Activated naive CD8-positive, alpha-beta T cell treated with anti-CD3 and anti-CD28 coated beads, Interleukin-2, amount 50 U/mL, for 24 hours (primary cell): Measurements from ENCODE around the gene KPNA1.

Experiments used
- ATAC-seq: fragments of 150-1000 bp; cut with Tn5 transposase; one replicate; pipeline ENCODE4 v1.10.0; 2021
- DNase-seq: peaks from one replicate; pipeline ENCODE4 v3.0.0; 2021
- H3K27ac Mint-ChIP-seq: one replicate; pipeline ENCODE4 v1.8.0; 2021; ENCODE audit warnings: mild to moderate bottlenecking, mixed read lengths
- H3K27me3 Mint-ChIP-seq: one replicate; pipeline ENCODE4 v1.8.0; 2021; ENCODE audit warnings: mixed read lengths
- H3K36me3 Mint-ChIP-seq: one replicate; pipeline ENCODE4 v1.8.0; 2021; ENCODE audit warnings: low read depth, mixed read lengths
- H3K4me1 Mint-ChIP-seq: one replicate; pipeline ENCODE4 v1.8.0; 2021; ENCODE audit warnings: mixed read lengths
- H3K4me3 Mint-ChIP-seq: one replicate; pipeline ENCODE4 v1.8.0; 2021; ENCODE audit warnings: mild to moderate bottlenecking, moderate library complexity, mixed read lengths
- H3K9me3 Mint-ChIP-seq: one replicate; pipeline ENCODE4 v1.8.0; 2021; ENCODE audit warnings: mixed read lengths

The KPNA1 gene

DNA sequence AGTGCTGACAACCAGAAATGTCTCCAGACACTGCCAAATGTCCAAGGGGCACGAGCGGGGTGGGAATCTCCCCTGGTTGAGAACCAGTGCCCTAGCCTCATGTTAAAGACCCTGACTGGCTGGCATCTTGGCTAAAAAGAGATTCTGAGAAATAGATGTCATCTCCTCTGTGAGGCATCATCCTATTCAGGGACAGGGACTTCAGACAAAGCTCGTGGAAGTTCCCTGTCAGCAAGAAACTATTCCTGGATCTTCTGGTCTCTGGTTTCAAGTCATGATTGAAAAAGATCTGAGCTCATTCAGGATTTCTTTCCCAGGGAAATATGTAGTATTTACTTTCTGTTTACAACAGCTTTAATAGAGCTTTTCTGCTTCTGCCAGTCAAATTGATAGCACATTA, 109.7 kb downstream of the KPNA1 start:
- Mint-ChIP-seq H3K36me3 (peaks cover 44% of the 10 kb centered on the region), H3K27me3 (no peaks in the 10 kb centered on the region), H3K4me1 (peaks cover 33% of the 10 kb centered on the region), H3K4me3 (no peak overlapping the region), H3K27ac (no peak overlapping the region), H3K9me3 (no peaks in the 10 kb centered on the region)
- DNase-seq (no peak), ATAC-seq (no peak)

GRCh38 chr3:122403489-122403888, 111.2 kb downstream of the KPNA1 start:
- peak overlapping the region; percentile 2 for H3K27ac Mint-ChIP-seq
- no peaks in the 10 kb centered on the region for H3K27me3 Mint-ChIP-seq
- no peaks in the 10 kb centered on the region for H3K9me3 Mint-ChIP-seq
- peaks cover 21% of the 10 kb centered on the region for H3K4me1 Mint-ChIP-seq
- no peak for DNase-seq
- peaks cover 35% of the 10 kb centered on the region for H3K36me3 Mint-ChIP-seq
- no peak overlapping the region for H3K4me3 Mint-ChIP-seq
- ATAC-seq: peak; percentile 47

DNA sequence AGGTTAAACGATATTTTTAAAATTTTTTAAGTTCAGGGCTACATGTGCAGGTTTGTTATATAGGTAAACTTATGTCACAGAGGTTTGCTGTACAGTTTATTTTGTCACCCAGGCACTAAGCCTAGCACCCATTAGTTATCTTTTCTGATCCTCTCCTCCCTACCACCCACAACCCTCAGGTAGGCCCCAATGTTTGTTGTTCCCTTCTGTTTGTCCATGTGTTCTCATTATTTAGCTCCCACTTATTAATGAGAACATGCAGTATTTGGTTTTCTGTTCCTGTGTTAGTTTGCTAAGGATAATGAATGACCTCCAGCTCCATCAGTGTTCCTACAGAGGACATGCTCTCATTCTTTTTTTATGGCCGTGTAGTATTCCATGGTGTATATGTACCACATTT, 115.8 kb downstream of the KPNA1 start:
- no peaks in the 10 kb centered on the region for H3K9me3 Mint-ChIP-seq
- peaks cover 28% of the 10 kb centered on the region for H3K36me3 Mint-ChIP-seq

DNA sequence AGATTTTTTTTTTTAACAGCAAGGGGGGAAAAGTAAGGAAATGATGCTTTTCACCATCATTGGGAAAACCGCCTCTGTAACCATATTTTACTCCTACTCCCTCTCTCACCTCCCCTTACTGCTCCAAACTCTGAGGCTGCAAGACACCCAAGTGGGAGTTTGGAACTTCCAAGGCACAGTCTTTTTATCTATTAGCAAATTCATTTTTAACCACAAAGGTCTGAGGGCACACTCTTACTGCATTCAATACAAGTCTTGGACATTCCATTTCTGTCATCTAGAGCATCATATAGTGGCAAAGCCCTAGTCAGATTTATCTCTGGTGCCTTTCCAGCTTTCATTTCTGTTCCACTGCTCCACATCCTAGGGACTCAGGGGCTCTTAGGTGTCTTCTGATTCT, 117.5 kb downstream of the KPNA1 start:
- Mint-ChIP-seq H3K4me3 (no peak overlapping the region), H3K27ac (peak overlapping the region; percentile 28), H3K9me3 (no peaks in the 10 kb centered on the region), H3K27me3 (no peaks in the 10 kb centered on the region), H3K4me1 (peaks cover 38% of the 10 kb centered on the region), H3K36me3 (peaks cover 24% of the 10 kb centered on the region)
- ATAC-seq: no peak
- no peak for DNase-seq

More for the DNA sequence above, 115.8 kb downstream of the KPNA1 start:
- Mint-ChIP-seq H3K27me3 (no peaks in the 10 kb centered on the region), H3K4me1 (peaks cover 35% of the 10 kb centered on the region), H3K4me3 (no peak overlapping the region), H3K27ac (no peak overlapping the region)
- ATAC-seq: no peak
- DNase-seq: no peak

GRCh38 chr3:122396511-122396910, 118.2 kb downstream of the KPNA1 start:
- Mint-ChIP-seq H3K9me3 (no peaks in the 10 kb centered on the region), H3K4me3 (no peak overlapping the region), H3K27me3 (no peaks in the 10 kb centered on the region), H3K4me1 (peaks cover 38% of the 10 kb centered on the region), H3K36me3 (peaks cover 24% of the 10 kb centered on the region), H3K27ac (no peak overlapping the region)
- ATAC-seq (no peak), DNase-seq (no peak)

DNA sequence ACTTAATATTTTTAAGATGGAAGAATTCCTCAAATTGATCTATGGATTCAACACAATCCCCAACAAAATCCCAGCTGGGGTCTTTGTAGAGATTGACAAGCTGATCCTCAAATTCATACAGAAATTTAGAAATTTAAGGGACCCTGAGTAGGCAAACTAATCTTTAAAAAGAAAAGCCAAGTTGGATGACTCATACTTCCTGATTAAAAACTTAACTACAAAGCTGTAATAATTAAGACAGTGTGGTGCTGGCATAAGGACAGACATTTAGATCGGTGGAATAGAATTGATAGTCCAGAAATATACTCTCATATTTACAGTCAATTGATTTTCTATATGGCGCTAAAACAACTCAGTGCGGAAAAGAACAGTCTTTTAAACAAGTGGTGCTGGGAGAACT, 119.2 kb downstream of the KPNA1 start:
- ATAC-seq (peak; percentile 33), DNase-seq (no peak)
- Mint-ChIP-seq H3K27me3 (no peaks in the 10 kb centered on the region), H3K36me3 (peaks cover 24% of the 10 kb centered on the region), H3K27ac (no peak overlapping the region), H3K4me1 (peaks cover 38% of the 10 kb centered on the region), H3K9me3 (no peaks in the 10 kb centered on the region), H3K4me3 (no peak overlapping the region)

- H3K36me3 Mint-ChIP-seq: peaks cover 24% of the 10 kb centered on the region
Observed at GRCh38 chr3:122394173-122394572, 120.6 kb downstream of the KPNA1 start.

GRCh38 chr3:122392868-122393844, 121.6 kb downstream of the KPNA1 start:
- Mint-ChIP-seq H3K4me1 (peaks cover 41% of the 10 kb centered on the region), H3K36me3 (peaks cover 29% of the 10 kb centered on the region), H3K27ac (no peak overlapping the region), H3K9me3 (no peaks in the 10 kb centered on the region), H3K27me3 (no peaks in the 10 kb centered on the region), H3K4me3 (no peak overlapping the region)
- ATAC-seq: no peak
- DNase-seq: no peak

More at GRCh38 chr3:122394173-122394572, 120.6 kb downstream of the KPNA1 start:
- ATAC-seq (no peak), DNase-seq (no peak)
- no peak overlapping the region for H3K27ac Mint-ChIP-seq
- H3K27me3 Mint-ChIP-seq: no peaks in the 10 kb centered on the region
- H3K4me3 Mint-ChIP-seq: no peak overlapping the region
- no peaks in the 10 kb centered on the region for H3K9me3 Mint-ChIP-seq
- H3K4me1 Mint-ChIP-seq: peaks cover 39% of the 10 kb centered on the region

DNA sequence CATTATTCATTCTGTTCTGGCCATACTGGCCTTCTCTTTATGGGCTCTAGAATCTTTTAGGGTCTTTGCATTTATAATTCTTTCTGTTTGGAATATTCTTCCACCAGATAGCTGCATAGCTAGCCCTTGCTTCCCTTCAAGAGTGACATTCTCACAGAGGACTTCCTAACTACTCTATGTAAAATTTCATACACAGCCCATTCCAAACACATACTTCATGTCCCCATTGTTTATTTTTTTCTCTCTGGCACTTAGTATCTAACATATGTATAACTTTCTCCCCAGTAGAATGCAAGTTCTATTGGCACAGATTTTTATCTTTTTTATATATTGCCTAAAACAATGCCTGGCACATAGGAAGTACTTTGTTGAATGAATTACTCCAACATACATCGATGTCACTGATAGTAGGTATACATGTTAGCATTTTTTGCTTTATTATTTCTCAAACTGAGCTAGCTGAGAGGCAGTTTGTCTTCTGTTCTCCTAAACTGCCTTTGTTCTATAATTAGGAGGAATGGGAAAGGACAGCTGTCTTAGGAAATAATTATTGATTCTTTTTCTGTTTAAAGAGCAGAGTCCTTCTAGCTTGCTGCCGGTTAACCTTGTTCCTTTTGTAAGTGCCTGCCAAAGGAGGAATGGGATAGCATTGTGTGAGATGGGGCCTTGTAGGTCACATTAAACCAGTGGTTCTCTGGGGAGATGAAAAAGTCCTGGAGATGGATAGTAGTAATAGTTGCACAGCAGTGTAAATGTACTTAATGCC, 122.9 kb downstream of the KPNA1 start:
- H3K27ac Mint-ChIP-seq: no peak overlapping the region
- DNase-seq (no peak), ATAC-seq (no peak)

DNA sequence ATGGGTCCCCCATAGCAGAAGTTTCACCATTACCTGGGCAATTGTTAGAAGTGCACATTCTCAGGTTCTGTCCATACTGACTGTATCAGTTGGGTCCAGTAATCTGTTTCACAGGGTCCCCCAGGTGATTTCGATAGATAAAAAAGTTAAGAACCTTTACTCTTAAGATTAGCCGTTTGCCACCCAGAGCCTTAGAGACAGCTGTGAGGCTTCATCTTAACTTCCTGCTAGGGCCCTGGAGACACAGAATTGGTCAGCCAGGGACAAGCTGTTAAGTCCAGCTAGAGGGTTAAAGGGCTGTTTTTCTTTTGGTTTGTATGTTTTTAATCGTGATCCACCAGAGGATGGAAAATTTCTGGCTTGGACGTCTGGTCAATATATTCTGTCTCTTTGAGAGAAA, 124.1 kb downstream of the KPNA1 start:
- DNase-seq (no peak), ATAC-seq (no peak)
- peaks cover 43% of the 10 kb centered on the region for H3K4me1 Mint-ChIP-seq
- H3K9me3 Mint-ChIP-seq: no peaks in the 10 kb centered on the region
- H3K27me3 Mint-ChIP-seq: no peaks in the 10 kb centered on the region
- H3K36me3 Mint-ChIP-seq: peaks cover 44% of the 10 kb centered on the region
- no peak overlapping the region for H3K4me3 Mint-ChIP-seq
- H3K27ac Mint-ChIP-seq: no peak overlapping the region

More for the DNA sequence above, 122.9 kb downstream of the KPNA1 start:
- peaks cover 38% of the 10 kb centered on the region for H3K36me3 Mint-ChIP-seq
- H3K4me1 Mint-ChIP-seq: peaks cover 44% of the 10 kb centered on the region
- no peaks in the 10 kb centered on the region for H3K9me3 Mint-ChIP-seq
- no peaks in the 10 kb centered on the region for H3K27me3 Mint-ChIP-seq
- H3K4me3 Mint-ChIP-seq: no peak overlapping the region

DNA sequence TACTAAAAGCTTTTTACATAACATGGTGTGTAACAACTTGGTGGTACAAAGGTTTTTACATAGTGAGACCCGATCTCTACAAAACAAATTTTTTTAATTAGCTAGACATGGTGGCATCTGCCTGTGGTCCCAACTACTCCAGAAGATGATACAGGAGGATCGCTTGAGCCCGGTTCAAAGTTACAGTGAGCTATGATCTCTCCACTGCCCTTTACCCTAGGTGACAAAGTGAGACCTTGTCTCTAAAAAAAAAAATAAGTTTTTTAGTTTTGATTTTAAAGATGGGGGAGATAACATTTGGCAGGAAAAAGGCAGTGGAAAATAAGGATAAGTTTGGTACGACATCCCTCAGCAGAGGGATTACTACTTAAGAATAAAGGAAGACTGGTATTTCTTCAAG, 124.8 kb downstream of the KPNA1 start:
- no peaks in the 10 kb centered on the region for H3K9me3 Mint-ChIP-seq
- H3K4me1 Mint-ChIP-seq: peaks cover 41% of the 10 kb centered on the region
- peaks cover 40% of the 10 kb centered on the region for H3K36me3 Mint-ChIP-seq
- no peak for ATAC-seq
- DNase-seq: no peak
- H3K4me3 Mint-ChIP-seq: no peak overlapping the region
- H3K27ac Mint-ChIP-seq: no peak overlapping the region
- no peaks in the 10 kb centered on the region for H3K27me3 Mint-ChIP-seq

DNA sequence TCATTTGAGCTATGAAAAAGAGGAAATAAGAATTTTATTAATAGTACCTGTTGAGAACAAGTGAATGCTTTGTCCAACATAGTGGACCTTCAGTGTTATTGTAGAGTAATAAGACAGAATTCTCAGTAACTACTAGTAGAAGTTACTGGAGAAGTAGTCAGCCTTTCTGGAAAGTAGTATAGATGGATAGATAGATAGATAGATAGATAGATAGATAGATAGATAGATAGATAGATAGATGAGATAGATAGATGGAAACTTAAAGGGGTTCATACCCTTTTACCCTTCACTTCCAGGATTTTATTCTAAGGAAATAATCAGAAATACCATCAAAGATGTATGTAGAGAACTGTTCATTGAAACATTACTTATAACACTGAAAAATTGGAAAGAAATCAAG, 125.5 kb downstream of the KPNA1 start:
- ATAC-seq (no peak), DNase-seq (no peak)
- Mint-ChIP-seq H3K27me3 (no peaks in the 10 kb centered on the region), H3K36me3 (peaks cover 34% of the 10 kb centered on the region), H3K4me3 (no peak overlapping the region), H3K4me1 (peaks cover 43% of the 10 kb centered on the region), H3K27ac (no peak overlapping the region), H3K9me3 (no peaks in the 10 kb centered on the region)

DNA sequence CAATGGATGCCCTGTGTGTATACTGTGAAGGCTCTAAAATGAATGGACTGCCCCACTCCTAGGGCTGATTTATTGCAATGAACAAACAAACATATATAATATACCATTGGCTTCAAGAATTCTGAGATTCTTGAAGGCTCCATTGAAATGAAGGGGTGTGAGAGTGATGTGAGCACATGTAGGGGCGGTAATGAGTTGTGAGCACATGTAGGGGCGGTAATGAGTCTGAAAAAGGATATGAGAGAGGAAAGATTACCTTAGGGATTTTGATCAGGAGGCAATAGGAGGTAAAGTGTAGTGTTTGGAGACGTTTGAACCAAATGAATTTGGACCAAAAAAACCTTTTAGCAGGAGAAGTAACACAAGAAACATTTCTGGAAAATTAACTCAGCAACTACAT, 127.0 kb downstream of the KPNA1 start:
- H3K4me1 Mint-ChIP-seq: peaks cover 43% of the 10 kb centered on the region
- no peaks in the 10 kb centered on the region for H3K9me3 Mint-ChIP-seq
- peak overlapping the region; percentile 0 for H3K27ac Mint-ChIP-seq
- peaks cover 26% of the 10 kb centered on the region for H3K36me3 Mint-ChIP-seq
- no peak for ATAC-seq
- no peaks in the 10 kb centered on the region for H3K27me3 Mint-ChIP-seq
- DNase-seq: no peak
- H3K4me3 Mint-ChIP-seq: no peak overlapping the region

DNA sequence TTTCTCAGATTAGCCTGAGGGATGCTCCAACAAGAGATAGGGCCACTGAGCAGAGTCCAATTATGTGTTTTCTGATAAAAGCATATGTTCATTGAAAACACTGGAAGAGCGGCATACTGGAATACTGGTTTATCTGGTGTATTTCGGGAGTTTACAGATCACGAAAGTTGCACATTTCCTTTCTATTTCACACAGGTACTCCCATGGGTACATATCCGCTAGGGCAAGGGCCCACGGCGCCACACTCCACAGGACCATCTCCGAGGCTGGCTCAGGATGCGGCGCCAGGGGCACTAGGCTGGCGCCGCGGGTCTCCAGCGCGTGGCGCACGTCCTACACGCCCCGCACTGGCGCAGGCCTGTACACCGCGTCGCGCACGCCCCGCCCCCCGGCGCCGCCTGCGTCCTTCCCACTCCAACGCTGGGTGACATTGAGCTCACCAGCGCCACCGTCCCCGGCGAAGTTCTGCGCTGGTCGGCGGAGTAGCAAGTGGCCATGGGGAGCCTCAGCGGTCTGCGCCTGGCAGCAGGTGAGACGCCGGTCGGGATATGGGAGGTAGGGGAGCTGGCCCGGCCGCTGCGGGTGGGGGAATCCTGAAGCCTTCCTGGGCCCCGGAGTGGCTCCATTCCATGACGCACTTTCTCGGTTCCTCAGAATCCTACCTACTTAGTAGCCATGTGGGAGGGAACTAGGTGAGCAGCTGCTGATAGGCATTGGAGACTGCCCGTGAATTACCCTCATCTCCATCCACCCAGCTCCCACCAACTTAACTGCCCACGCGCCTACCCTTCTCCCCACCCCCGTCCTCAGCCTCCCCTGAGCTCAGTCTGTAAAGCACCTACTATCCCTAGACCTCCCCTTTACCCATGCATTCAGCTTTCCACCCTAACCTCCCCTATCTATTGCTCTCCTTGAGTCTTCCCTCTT, 130.7 kb downstream of the KPNA1 start, which contains the start of gene FAM162A:
Gene FAM162A (plus strand): TSS at position 412 of the 927 bp plus-strand sequence. CDS start 84 bp downstream, at position 496.
- DNase-seq (peak; percentile 95), ATAC-seq (peak; percentile 95)
- Mint-ChIP-seq H3K4me3 (peak within 1 kb of the TSS; percentile 93), H3K4me1 (peaks cover 72% of the 10 kb centered on the region), H3K9me3 (no peaks in the 10 kb centered on the region), H3K27me3 (no peaks in the 10 kb centered on the region), H3K36me3 (peaks cover 28% of the 10 kb centered on the region), H3K27ac (peak within 1 kb of the TSS; percentile 97)
